H9 (cell line): ENCODE results near the gene BRI3. TPM values are rescaled to one million over a fixed set of nuclear protein-coding genes. Genes with fewer than 3 reads are reported as not detected.

Experiments used
- DNase-seq: peaks from one replicate; pipeline ENCODE4 v3.0.0-alpha.2; 2017
- H2AFZ ChIP-seq: one replicate; pipeline ENCODE4 v1.6.1; 2013; ENCODE audit warnings: mild to moderate bottlenecking, low read length, control low read depth, moderate library complexity
- H2AK5ac ChIP-seq: 2 replicates; pipeline ENCODE4 v1.6.1; 2013; ENCODE audit warnings: low read length, control low read depth, mixed read lengths; ENCODE audit not compliant: insufficient read length
- H2BK120ac ChIP-seq: one replicate; pipeline ENCODE4 v1.6.1; 2013; ENCODE audit warnings: low read depth, mild to moderate bottlenecking, low read length, control low read depth, inconsistent platforms; ENCODE audit not compliant: poor library complexity, severe bottlenecking
- H2BK12ac ChIP-seq: 2 replicates; pipeline ENCODE4 v1.6.1; 2013; ENCODE audit warnings: low read length, control low read depth, mixed read lengths, low read depth; ENCODE audit not compliant: insufficient read length
- H2BK15ac ChIP-seq: 2 replicates; pipeline ENCODE4 v1.6.1; 2013; ENCODE audit warnings: low read depth, low read length, control low read depth
- H2BK20ac ChIP-seq: one replicate; pipeline ENCODE4 v1.6.1; 2013; ENCODE audit warnings: low read depth, mild to moderate bottlenecking, low read length, control low read depth, inconsistent platforms; ENCODE audit not compliant: poor library complexity, severe bottlenecking
- H2BK5ac ChIP-seq: 2 replicates; pipeline ENCODE4 v1.6.1; 2013; ENCODE audit warnings: low read length, control low read depth, mixed read lengths; ENCODE audit not compliant: insufficient read length
- H3K14ac ChIP-seq: 2 replicates; pipeline ENCODE4 v1.6.1; 2013; ENCODE audit warnings: low read length, control low read depth; ENCODE audit not compliant: insufficient read depth
- H3K18ac ChIP-seq: 2 replicates; pipeline ENCODE4 v1.6.1; 2013; ENCODE audit warnings: low read depth, mild to moderate bottlenecking, mixed read lengths, low read length, control low read depth; ENCODE audit not compliant: insufficient read length
- H3K23ac ChIP-seq: 2 replicates; pipeline ENCODE4 v1.6.1; 2013; ENCODE audit warnings: low read length, control low read depth, mixed read lengths, low read depth; ENCODE audit not compliant: insufficient read length
- H3K23me2 ChIP-seq: 2 replicates; pipeline ENCODE4 v1.6.1; 2013; ENCODE audit warnings: low read depth, mild to moderate bottlenecking, mixed read lengths, low read length, control low read depth; ENCODE audit not compliant: insufficient read length, poor library complexity, severe bottlenecking
- H3K27ac ChIP-seq: 2 replicates; pipeline ENCODE4 v1.5.1; 2013; ENCODE audit warnings: low read length, control low read depth, mixed read lengths, low read depth; ENCODE audit not compliant: insufficient read length
- H3K27me3 ChIP-seq: 2 replicates; pipeline ENCODE4 v1.6.1; 2013; ENCODE audit warnings: low read length, control low read depth, inconsistent platforms; ENCODE audit not compliant: insufficient read depth
- H3K4ac ChIP-seq: 2 replicates; pipeline ENCODE4 v1.6.1; 2013; ENCODE audit warnings: low read depth, mild to moderate bottlenecking, control low read depth, inconsistent platforms, low read length, moderate library complexity
- H3K4me1 ChIP-seq: 2 replicates; pipeline ENCODE4 v1.6.1; 2013; ENCODE audit warnings: low read length, control low read depth, inconsistent platforms; ENCODE audit not compliant: insufficient read depth
- H3K4me2 ChIP-seq: 2 replicates; pipeline ENCODE4 v1.6.1; 2013; ENCODE audit warnings: low read length, control low read depth, mixed read lengths; ENCODE audit not compliant: insufficient read length, insufficient read depth
- H3K56ac ChIP-seq: 2 replicates; pipeline ENCODE4 v1.6.1; 2013; ENCODE audit warnings: low read depth, mild to moderate bottlenecking, mixed read lengths, low read length, control low read depth; ENCODE audit not compliant: insufficient read length
- H3K79me1 ChIP-seq: 2 replicates; pipeline ENCODE4 v1.6.1; 2013; ENCODE audit warnings: low read depth, mild to moderate bottlenecking, moderate library complexity, low read length, control low read depth, inconsistent platforms; ENCODE audit not compliant: insufficient read depth, poor library complexity, severe bottlenecking
- H3K79me2 ChIP-seq: 2 replicates; pipeline ENCODE4 v1.6.1; 2013; ENCODE audit warnings: low read length, control low read depth, inconsistent platforms; ENCODE audit not compliant: insufficient read depth
- H3K9ac ChIP-seq: 2 replicates; pipeline ENCODE4 v1.6.1; 2013; ENCODE audit warnings: low read length, control low read depth, mixed read lengths; ENCODE audit not compliant: insufficient read length; ENCODE audit errors: extremely low read depth
- H3K9me3 ChIP-seq: one replicate; pipeline ENCODE4 v1.6.1; 2013; ENCODE audit warnings: low read depth, low read length, inconsistent platforms; ENCODE audit not compliant: control insufficient read depth
- H3T11ph ChIP-seq: one replicate; pipeline ENCODE4 v1.6.1; 2013; ENCODE audit warnings: mild to moderate bottlenecking, low read length, control low read depth, inconsistent platforms
- H4K20me1 ChIP-seq: one replicate; pipeline ENCODE4 v1.6.1; 2013; ENCODE audit not compliant: control insufficient read depth, insufficient read length, insufficient read depth
- H4K5ac ChIP-seq: 2 replicates; pipeline ENCODE4 v1.6.1; 2013; ENCODE audit warnings: low read depth, mild to moderate bottlenecking, mixed read lengths, low read length, control low read depth; ENCODE audit not compliant: insufficient read length
- H4K8ac ChIP-seq: replicated peaks from 2 replicates; pipeline ENCODE4 v1.6.1; 2013; ENCODE audit warnings: low read length, control low read depth, mixed read lengths, low read depth; ENCODE audit not compliant: insufficient read length
- H4K91ac ChIP-seq: 2 replicates; pipeline ENCODE4 v1.6.1; 2013; ENCODE audit warnings: low read depth, mild to moderate bottlenecking, moderate library complexity, mixed read lengths, low read length, control low read depth; ENCODE audit not compliant: insufficient read length
- H3K27ac Mint-ChIP-seq, 3 experiments: 2 replicates in 2 of 3; 3 replicates in 1 of 3; pipeline ENCODE4 v1.8.0; 2020 to 2021; ENCODE audit warnings: mixed read lengths in 3 of 3, mild to moderate bottlenecking in 1 of 3, moderate library complexity in 1 of 3
- H3K27me3 Mint-ChIP-seq: 2 replicates; pipeline ENCODE4 v1.8.0; 2021; ENCODE audit warnings: low read depth, mild to moderate bottlenecking, moderate library complexity, mixed read lengths
- H3K36me3 Mint-ChIP-seq, 3 experiments: 2 replicates in 2 of 3; 3 replicates in 1 of 3; pipeline ENCODE4 v1.8.0; 2020 to 2021; ENCODE audit warnings: low read depth in 3 of 3, mixed read lengths in 3 of 3; ENCODE audit not compliant: insufficient read depth in 1 of 3
- H3K4me1 Mint-ChIP-seq, 2 experiments: 2 replicates each; pipeline ENCODE4 v1.8.0; 2020; ENCODE audit warnings: mixed read lengths in 2 of 2
- H3K4me3 Mint-ChIP-seq, 2 experiments: 2 replicates in 1 of 2; 3 replicates in 1 of 2; pipeline ENCODE4 v1.8.0; 2020 to 2021; ENCODE audit warnings: mild to moderate bottlenecking in 2 of 2, mixed read lengths in 2 of 2, moderate library complexity in 1 of 2
- H3K9me3 Mint-ChIP-seq, 2 experiments: 2 replicates in 1 of 2; 3 replicates in 1 of 2; pipeline ENCODE4 v1.8.0; 2020; ENCODE audit warnings: mild to moderate bottlenecking in 2 of 2, mixed read lengths in 2 of 2, moderate library complexity in 1 of 2
- CTCF ChIP-seq: fragments of 200-600 bp; sonication (generic); conservative IDR thresholded peaks from 3 replicates; pipeline ENCODE4 v1.8.0; 2021; ENCODE audit warnings: antibody characterized with exemption, mild to moderate bottlenecking
- WGBS: extraction: QIAGEN DNeasy Blood & Tissue Kit; methylation state at CpG from one replicate; pipeline ENCODE4 v1.1.7; 2013; ENCODE audit warnings: missing lambda C conversion rate, low lambda C conversion rate, mixed read lengths; ENCODE audit not compliant: insufficient read length; ENCODE audit errors: extremely low coverage; 5-methylcytosine and 5-hydroxymethylcytosine counted together
- total RNA-seq: library from RNA; stranded (reverse); gene quantifications from 2 replicates; pipeline ENCODE4 v1.2.1, GENCODE V29; 2021

The BRI3 gene
- total RNA-seq, 1 experiment from 2014 or later = 102 TPM

GRCh38 chr7:98322331-98323270, 41.1 kb downstream of the BRI3 start:
- Mint-ChIP-seq H3K27ac (peak overlapping the region; percentile 80 to 98 (median 82); a peak in 6 of 7 replicates), H3K4me3 (peak overlapping the region in 1 of 2 experiments; percentile 80; a peak in 4 of 5 replicates), H3K4me1 (peaks cover 26 to 31% of the 10 kb centered on the region in 2 experiments), H3K36me3 (peaks cover 9 to 12% (median 12%) of the 10 kb centered on the region in 3 experiments), H3K27me3 (no peaks in the 10 kb centered on the region), H3K9me3 (peaks cover 6% of the 10 kb centered on the region in 2 experiments; a peak in 4 of 5 replicates)
- 0 out of 2 replicates have a peak, but pooled peaks cover 1% of the 10 kb centered on the region for H3K79me2 ChIP-seq
- 0 out of 2 replicates have a peak overlapping the region, but pooled peaks have one; percentile 6 for H3K14ac ChIP-seq
- peak overlapping the region; percentile 12 for H2BK12ac ChIP-seq
- no peaks in the 10 kb centered on the region for H3K27me3 ChIP-seq
- no peak overlapping the region for H4K91ac ChIP-seq
- H4K20me1 ChIP-seq = no peaks in the 10 kb centered on the region
- DNase-seq = peak; percentile 38
- no peak overlapping the region for H3T11ph ChIP-seq
- H3K9me3 ChIP-seq = no peaks in the 10 kb centered on the region
- no peak overlapping the region for H3K4ac ChIP-seq
- no peak overlapping the region for H2BK20ac ChIP-seq
- no peak overlapping the region for H4K5ac ChIP-seq
- no peak overlapping the region for H2BK15ac ChIP-seq
- no peaks in the 10 kb centered on the region for H3K4me1 ChIP-seq
- no peak overlapping the region for H4K8ac ChIP-seq
- no peak overlapping the region for H3K9ac ChIP-seq
- no peak overlapping the region for H2AK5ac ChIP-seq
- no peak overlapping the region for H3K27ac ChIP-seq
- H3K23me2 ChIP-seq = no peaks in the 10 kb centered on the region
- H3K4me2 ChIP-seq = no peak overlapping the region
- no peak overlapping the region for H2AFZ ChIP-seq
- H3K79me1 ChIP-seq = peaks cover 3% of the 10 kb centered on the region
- no peak overlapping the region for H2BK120ac ChIP-seq
- H3K23ac ChIP-seq = no peak overlapping the region
- H3K18ac ChIP-seq = no peak overlapping the region
- peak; percentile 36; the same call in 2 of the 3 replicates for TF ChIP-seq CTCF
- H3K56ac ChIP-seq = no peak overlapping the region
- no peak overlapping the region for H2BK5ac ChIP-seq
- WGBS = no CpG with 5 or more reads among the region's 24 CpGs
